Endothelial cell of umbilical vein (primary cell): ENCODE data around the gene APOD. TPM values are rescaled to one million over a fixed set of nuclear protein-coding genes. Genes with fewer than 3 reads are reported as not detected.

Experiments used
- BruUV-seq: library from RNA; stranded (reverse); fragments of 400-500 nt; replicated peaks from 2 replicates; lab custom pipeline; 2021; lab: Mats Ljungman, UMichigan
- CTCF ChIA-PET: fragments of 300-600, 350-600 bp; sonication (Branson Sonifier 250); formaldehyde crosslinking; loops from one replicate; lab custom pipeline; 2021; ENCODE audit warnings: antibody characterized with exemption, inconsistent platforms; lab: Charles Lee
- POLR2A ChIA-PET: fragments of 300-600, 350-600 bp; sonication (Branson Sonifier 250); formaldehyde crosslinking; loops from one replicate; lab custom pipeline; 2021; ENCODE audit warnings: antibody characterized with exemption, inconsistent platforms; lab: Charles Lee
- DNase-seq: peaks from one replicate; pipeline ENCODE4 v3.0.0-alpha.2; 2011; ENCODE audit warnings: low read depth, low spot score
- FAIRE-seq: peaks from 2 replicates; lab custom pipeline; 2011; peaks lifted over from hg19 to GRCh38; lab: Jason Lieb, UNC
- H2AFZ ChIP-seq: 2 replicates; pipeline ENCODE4 v1.6.0; 2012; ENCODE audit warnings: low read depth, low read length, control low read depth, inconsistent platforms
- H3K27ac ChIP-seq: 2 replicates; pipeline ENCODE4 v1.5.1; 2011; ENCODE audit warnings: low read depth, mild to moderate bottlenecking, control low read depth, low read length, moderate library complexity; ENCODE audit not compliant: insufficient read depth
- H3K27me3 ChIP-seq, 2 experiments: 2 replicates each; pipeline versions ENCODE4 v1.6.0 to v1.6.1; 2011; ENCODE audit warnings: low read length in 2 of 2, mixed read lengths in 1 of 2; ENCODE audit not compliant: control insufficient read depth in 2 of 2, insufficient read depth in 2 of 2
- H3K36me3 ChIP-seq, 2 experiments: 2 replicates in 1 of 2; 3 replicates in 1 of 2; pipeline ENCODE4 v1.5.1; 2011; ENCODE audit warnings: low read length in 2 of 2, mild to moderate bottlenecking in 1 of 2, moderate library complexity in 1 of 2; ENCODE audit not compliant: control insufficient read depth in 2 of 2, insufficient read depth in 2 of 2; ENCODE audit errors: extremely low read depth in 1 of 2
- H3K4me1 ChIP-seq: 3 replicates; pipeline ENCODE4 v1.5.1; 2011; ENCODE audit warnings: mild to moderate bottlenecking, low read length; ENCODE audit not compliant: control insufficient read depth, insufficient read depth; ENCODE audit errors: extremely low read depth
- H3K4me2 ChIP-seq: 2 replicates; pipeline ENCODE4 v1.6.1; 2011; ENCODE audit warnings: low read length, control low read depth, mixed read lengths; ENCODE audit not compliant: insufficient read depth
- H3K4me3 ChIP-seq, 3 experiments: fragments of 200-600 bp in 1 of 3; sonication (generic), shearing (Covaris generic) in 1 of 3; replicated peaks in 1 of 3; 2 replicates each; pipeline ENCODE4 v1.5.1; 2011 to 2016; ENCODE audit warnings: control low read depth in 3 of 3, low read length in 3 of 3, mild to moderate bottlenecking in 2 of 3, inconsistent platforms in 1 of 3, low read depth in 1 of 3, moderate library complexity in 1 of 3; ENCODE audit not compliant: insufficient read depth in 1 of 3
- H3K79me2 ChIP-seq: 2 replicates; pipeline ENCODE4 v1.6.0; 2012; ENCODE audit warnings: low read length, inconsistent platforms; ENCODE audit not compliant: control insufficient read depth, insufficient read depth
- H3K9ac ChIP-seq: replicated peaks from 2 replicates; pipeline ENCODE3; 2011; ENCODE audit warnings: low read length, control low read depth; ENCODE audit not compliant: insufficient read depth; ENCODE audit errors: extremely low read depth
- H3K9me1 ChIP-seq: replicated peaks from 3 replicates; pipeline ENCODE4 v1.6.0; 2011; ENCODE audit warnings: mild to moderate bottlenecking, low read length; ENCODE audit not compliant: control insufficient read depth, insufficient read depth; ENCODE audit errors: extremely low read depth
- H3K9me3 ChIP-seq: replicated peaks from 2 replicates; pipeline ENCODE4 v1.5.1; 2012; ENCODE audit warnings: low read length, inconsistent platforms; ENCODE audit not compliant: control insufficient read depth, insufficient read depth
- H4K20me1 ChIP-seq: replicated peaks from 2 replicates; pipeline ENCODE3; 2011; ENCODE audit warnings: mild to moderate bottlenecking, low read length; ENCODE audit not compliant: control insufficient read depth, insufficient read depth; ENCODE audit errors: extremely low read depth
- EZH2 ChIP-seq: IDR thresholded peaks from 2 replicates; pipeline ENCODE4 v1.6.1; 2012; ENCODE audit warnings: borderline replicate concordance, low read depth, mild to moderate bottlenecking, moderate library complexity, low read length, inconsistent platforms; ENCODE audit not compliant: severe bottlenecking
- FOS ChIP-seq: IDR thresholded peaks from 2 replicates; pipeline ENCODE4 v1.6.1; 2011; ENCODE audit warnings: mild to moderate bottlenecking, low read length, moderate library complexity, borderline replicate concordance; ENCODE audit not compliant: insufficient read depth
- GATA2 ChIP-seq: IDR thresholded peaks from 2 replicates; pipeline ENCODE4 v1.7.0; 2011; ENCODE audit warnings: low read depth, mild to moderate bottlenecking, moderate library complexity, mixed read lengths, low read length; ENCODE audit not compliant: insufficient read length, insufficient read depth
- JUN ChIP-seq: IDR thresholded peaks from 2 replicates; pipeline ENCODE4 v1.6.1; 2011; ENCODE audit warnings: borderline replicate concordance, low read depth; ENCODE audit not compliant: insufficient read length, insufficient read depth
- MYC ChIP-seq: IDR thresholded peaks from one replicate; pipeline ENCODE4 v1.6.1; 2011; ENCODE audit warnings: mild to moderate bottlenecking, low read depth, low read length
- POLR2A ChIP-seq: IDR thresholded peaks from 2 replicates; pipeline ENCODE4 v1.6.1; 2012; ENCODE audit warnings: low read depth, mild to moderate bottlenecking, control low read depth, low read length
- POLR2AphosphoS5 ChIP-seq: IDR thresholded peaks from 2 replicates; pipeline ENCODE4 v1.6.1; 2012; ENCODE audit warnings: low read depth, mild to moderate bottlenecking, control low read depth, low read length, moderate library complexity; ENCODE audit not compliant: insufficient read depth
- dilution Hi-C: fragments of 300-500 bp; cut with MboI; formaldehyde crosslinking; loops from one replicate; pipeline ENCODE4 v1.15.0; 2019; ENCODE audit warnings: low sequenced_read_pairs; ENCODE audit not compliant: extremely low pct_ligation_motif_present
- intact Hi-C: fragments of 100-400 bp; cut with micrococcal nuclease; formaldehyde crosslinking; loops from one replicate; pipeline ENCODE4 v1.10.0; 2022
- polyA plus RNA-seq, 4 experiments: library from polyadenylated mRNA; depleted of rRNA in 3 of 4; stranded (reverse) in 3 of 4; unstranded in 1 of 4; fragments of >200 nt; gene quantifications; 2 replicates each; pipeline versions ENCODE4 v1.2.1 to v1.2.3, GENCODE V29; 2011 to 2012; ENCODE audit warnings: missing spikeins in 1 of 4
- total RNA-seq: library from RNA; stranded (reverse); gene quantifications from 2 replicates; pipeline ENCODE4 v1.2.3, GENCODE V29; 2021
- TF ChIP-seq, protein P1 (sequence below): IDR thresholded peaks from 2 replicates; pipeline ENCODE4 v1.6.1; 2011; ENCODE audit not compliant: insufficient read depth, insufficient read length
- TF ChIP-seq, protein P2 (sequence below), 2 donors: IDR thresholded peaks; 1 replicate in 1 of 2; 2 replicates in 1 of 2; pipeline ENCODE4 v1.5.1; 2011; ENCODE audit warnings: low read length in 2 of 2, mild to moderate bottlenecking in 2 of 2, moderate library complexity in 2 of 2, control low read depth in 1 of 2, inconsistent platforms in 1 of 2, low read depth in 1 of 2; ENCODE audit not compliant: insufficient read depth in 1 of 2; ENCODE audit errors: extremely low read depth in 1 of 2

Gene APOD
- total and polyA plus RNA-seq, 2 donors (not counting 3 experiments of a cell fraction or from before 2014, with no cell fraction given) = 2.2 to 2.9 TPM

DNA sequence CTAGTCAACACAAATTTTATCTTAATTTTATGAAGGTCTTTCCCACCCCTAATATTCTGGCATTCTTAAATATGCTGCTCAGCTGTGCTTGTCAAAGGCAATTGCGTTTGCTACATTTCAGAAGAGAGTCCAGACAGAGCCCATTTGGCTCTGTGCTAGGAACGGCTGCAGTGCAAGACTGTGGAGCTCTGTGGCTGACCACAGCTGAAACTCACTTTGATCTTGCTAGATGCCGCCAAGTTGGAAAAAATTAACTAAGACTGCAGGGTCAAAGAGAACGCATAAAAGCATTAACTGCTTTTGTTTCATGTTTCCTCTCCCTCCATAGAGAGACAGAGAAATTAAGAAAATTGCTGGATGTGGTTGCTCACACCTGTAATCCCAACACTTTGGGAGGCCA lies 33.0 kb downstream of the APOD start:
- Histone ChIP-seq H2AFZ (no peak overlapping the region), H4K20me1 (no peaks in the 10 kb centered on the region), H3K79me2 (no peaks in the 10 kb centered on the region), H3K9ac (no peak overlapping the region), H3K27ac (no peak overlapping the region), H3K4me2 (no peak overlapping the region), H3K36me3 (no peaks in the 10 kb centered on the region), H3K27me3 (peaks cover 19 to 34% of the 10 kb centered on the region in 2 experiments), H3K4me1 (peaks cover 10% of the 10 kb centered on the region), H3K4me3 (no peak overlapping the region), H3K9me3 (no peaks in the 10 kb centered on the region), H3K9me1 (no peaks in the 10 kb centered on the region)
- CTCF ChIA-PET = no interaction called here
- no peak for DNase-seq
- dilution Hi-C loops = no loop called here
- no TSS peak for BruUV-seq
- intact Hi-C loops = no loop called here
- POLR2A ChIA-PET = no interaction called here
- TF ChIP-seq POLR2AphosphoS5 (no peak), JUN (no peak), MYC (no peak), POLR2A (no peak), EZH2 (no peak), GATA2 (no peak), FOS (no peak)
- TF ChIP-seq, protein P1, sequence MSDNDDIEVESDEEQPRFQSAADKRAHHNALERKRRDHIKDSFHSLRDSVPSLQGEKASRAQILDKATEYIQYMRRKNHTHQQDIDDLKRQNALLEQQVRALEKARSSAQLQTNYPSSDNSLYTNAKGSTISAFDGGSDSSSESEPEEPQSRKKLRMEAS = no peak
- TF ChIP-seq, protein P2, sequence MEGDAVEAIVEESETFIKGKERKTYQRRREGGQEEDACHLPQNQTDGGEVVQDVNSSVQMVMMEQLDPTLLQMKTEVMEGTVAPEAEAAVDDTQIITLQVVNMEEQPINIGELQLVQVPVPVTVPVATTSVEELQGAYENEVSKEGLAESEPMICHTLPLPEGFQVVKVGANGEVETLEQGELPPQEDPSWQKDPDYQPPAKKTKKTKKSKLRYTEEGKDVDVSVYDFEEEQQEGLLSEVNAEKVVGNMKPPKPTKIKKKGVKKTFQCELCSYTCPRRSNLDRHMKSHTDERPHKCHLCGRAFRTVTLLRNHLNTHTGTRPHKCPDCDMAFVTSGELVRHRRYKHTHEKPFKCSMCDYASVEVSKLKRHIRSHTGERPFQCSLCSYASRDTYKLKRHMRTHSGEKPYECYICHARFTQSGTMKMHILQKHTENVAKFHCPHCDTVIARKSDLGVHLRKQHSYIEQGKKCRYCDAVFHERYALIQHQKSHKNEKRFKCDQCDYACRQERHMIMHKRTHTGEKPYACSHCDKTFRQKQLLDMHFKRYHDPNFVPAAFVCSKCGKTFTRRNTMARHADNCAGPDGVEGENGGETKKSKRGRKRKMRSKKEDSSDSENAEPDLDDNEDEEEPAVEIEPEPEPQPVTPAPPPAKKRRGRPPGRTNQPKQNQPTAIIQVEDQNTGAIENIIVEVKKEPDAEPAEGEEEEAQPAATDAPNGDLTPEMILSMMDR (IDR thresholded peaks at IDR 0.05; ENCODE audit: extremely low read depth in 1 of 2, insufficient read depth in 1 of 2, low read depth in 1 of 2, low read length in 2 of 2) = no peak
- FAIRE-seq = no peak
